HepG2 (cell line): ENCODE measurements around the gene GPR179. TPM values are rescaled to one million over a fixed set of nuclear protein-coding genes. Genes with fewer than 3 reads are reported as not detected.
A peak's percentile ranks its signal among the peaks of the same experiment; 100 is the strongest.

Experiments used
- ATAC-seq: fragments of 200-7000 bp; cut with Tn5 transposase; 3 replicates; pipeline ENCODE4 v1.9.1; 2020; ENCODE audit warnings: mild to moderate bottlenecking, moderate library complexity
- BruUV-seq: library from RNA; stranded (reverse); fragments of 400-500 nt; replicated peaks from 2 replicates; lab custom pipeline; 2021; lab: Mats Ljungman, UMichigan
- CTCF ChIA-PET: fragments of 300-600 bp; formaldehyde crosslinking; extraction: SDS; loops from one replicate; lab custom pipeline; 2021; ENCODE audit warnings: low total read pairs, inconsistent platforms, low intra/inter-chr PET ratio; lab: Yijun Ruan, JAX
- POLR2A ChIA-PET: fragments of 350-600 bp; sonication (Branson Sonifier 250); formaldehyde crosslinking; loops from one replicate; lab custom pipeline; 2020; ENCODE audit warnings: antibody characterized with exemption, inconsistent platforms; lab: Yijun Ruan, JAX
- DNase-seq: peaks from one replicate; pipeline ENCODE4 v3.0.0-alpha.2; 2015; ENCODE audit warnings: low spot score
- FAIRE-seq: peaks from 3 replicates; lab custom pipeline; 2011; peaks lifted over from hg19 to GRCh38; lab: Jason Lieb, UNC
- H2AFZ ChIP-seq: one replicate; pipeline ENCODE4 v1.6.1; 2011; ENCODE audit warnings: low read length, inconsistent platforms
- H3K27ac ChIP-seq: fragments of 300-600 bp; 3 replicates; pipeline ENCODE4 v1.8.0; 2011; ENCODE audit warnings: mixed run types, mild to moderate bottlenecking, mixed read lengths, low read length, inconsistent platforms; ENCODE audit not compliant: insufficient read depth; ENCODE audit errors: extremely low read length
- H3K27me3 ChIP-seq, 2 experiments: fragments of 200-600 bp in 1 of 2; 2 replicates in 1 of 2; 3 replicates in 1 of 2; pipeline versions ENCODE4 v1.6.0 to v1.8.0; 2011; ENCODE audit warnings: low read length in 2 of 2, mild to moderate bottlenecking in 2 of 2, moderate library complexity in 2 of 2, inconsistent platforms in 1 of 2; ENCODE audit not compliant: insufficient read depth in 2 of 2, control insufficient read depth in 1 of 2
- H3K36me3 ChIP-seq, 2 experiments: fragments of 200-600 bp in 1 of 2; replicated peaks in 1 of 2; 2 replicates in 1 of 2; 3 replicates in 1 of 2; pipeline versions ENCODE4 v1.5.1 to v1.8.0; 2011; ENCODE audit warnings: low read length in 2 of 2, inconsistent platforms in 1 of 2; ENCODE audit not compliant: insufficient read depth in 2 of 2, control insufficient read depth in 1 of 2
- H3K4me1 ChIP-seq: 2 replicates; pipeline ENCODE4 v1.5.1; 2012; ENCODE audit warnings: low read length, inconsistent platforms; ENCODE audit not compliant: insufficient read depth
- H3K4me2 ChIP-seq: 2 replicates; pipeline ENCODE4 v1.6.0; 2011; ENCODE audit warnings: low read depth, low read length, inconsistent platforms
- H3K4me3 ChIP-seq, 3 experiments: fragments of 200-600 bp in 1 of 3; sonication (generic), shearing (Covaris generic) in 1 of 3; replicated peaks in 1 of 3; 2 replicates each; pipeline ENCODE4 v1.5.1; 2011 to 2016; ENCODE audit warnings: low read length in 3 of 3, inconsistent platforms in 2 of 3, low read depth in 2 of 3, mild to moderate bottlenecking in 2 of 3, control low read depth in 1 of 3, mixed read lengths in 1 of 3; ENCODE audit not compliant: insufficient read depth in 1 of 3
- H3K79me2 ChIP-seq: one replicate; pipeline ENCODE4 v1.6.1; 2011; ENCODE audit warnings: low read length, inconsistent platforms; ENCODE audit not compliant: insufficient read depth
- H3K9ac ChIP-seq: 2 replicates; pipeline ENCODE4 v1.6.0; 2011; ENCODE audit warnings: mild to moderate bottlenecking, low read depth, low read length, inconsistent platforms; ENCODE audit not compliant: insufficient read depth
- H3K9me3 ChIP-seq: 2 replicates; pipeline ENCODE4 v1.5.1; 2012; ENCODE audit warnings: mild to moderate bottlenecking, low read length
- H4K20me1 ChIP-seq: 2 replicates; pipeline ENCODE4 v1.6.0; 2011; ENCODE audit warnings: inconsistent platforms, mild to moderate bottlenecking, low read length, moderate library complexity; ENCODE audit not compliant: insufficient read depth
- FOXO4 ChIP-seq: sonication (generic); formaldehyde crosslinking; conservative IDR thresholded peaks from 2 replicates; pipeline ENCODE4 v1.8.1; 2023; ENCODE audit warnings: missing genetic modification reagents
- HMG20B ChIP-seq: conservative IDR thresholded peaks from 2 replicates; pipeline ENCODE4 v1.6.1; 2016; ENCODE audit warnings: missing genetic modification reagents, missing compliant biosample characterization
- KLF13 ChIP-seq: sonication (generic); formaldehyde crosslinking; IDR thresholded peaks from 2 replicates; pipeline ENCODE4 v1.4.0; 2020; ENCODE audit warnings: mild to moderate bottlenecking, missing genetic modification reagents
- RCOR2 ChIP-seq: IDR thresholded peaks from 2 replicates; pipeline ENCODE4 v1.6.1; 2016; ENCODE audit warnings: missing biosample characterization, missing genetic modification reagents
- ZMYM3 ChIP-seq: sonication (generic); formaldehyde crosslinking; IDR thresholded peaks from 2 replicates; pipeline ENCODE4 v1.5.1; 2020; ENCODE audit warnings: mild to moderate bottlenecking, missing genetic modification reagents
- ZNF260 ChIP-seq: sonication (generic); formaldehyde crosslinking; IDR thresholded peaks from 2 replicates; pipeline ENCODE4 v1.4.0; 2020; ENCODE audit warnings: missing genetic modification reagents, low read depth, mild to moderate bottlenecking, borderline replicate concordance
- ZNF484 ChIP-seq: sonication (generic); formaldehyde crosslinking; IDR thresholded peaks from 2 replicates; pipeline ENCODE4 v1.5.1; 2020; ENCODE audit warnings: mild to moderate bottlenecking, low read depth, missing genetic modification reagents, borderline replicate concordance
- ZNF75D ChIP-seq: sonication (generic); formaldehyde crosslinking; IDR thresholded peaks from 2 replicates; pipeline ENCODE4 v1.8.1; 2023; ENCODE audit warnings: missing genetic modification reagents, mild to moderate bottlenecking, borderline replicate concordance
- WGBS: methylation state at CpG from one replicate; pipeline ENCODE4 v1.1.6; 2017; ENCODE audit warnings: low lambda C conversion rate; 5-methylcytosine and 5-hydroxymethylcytosine counted together
- in situ Hi-C: cut with HindIII; loops from 2 replicates; pipeline ENCODE4 v1.10.0; 2017; ENCODE audit warnings: low pct_unique_long_range_greater_than_20kb; ENCODE audit not compliant: extremely low pct_ligation_motif_present
- intact Hi-C: fragments of 100-400 bp; cut with micrococcal nuclease; formaldehyde crosslinking; loops from one replicate; pipeline ENCODE4 v1.10.0; 2022; ENCODE audit not compliant: unreplicated experiment
- polyA plus RNA-seq, 8 experiments: library from polyadenylated mRNA; depleted of rRNA in 3 of 8; stranded (reverse) in 7 of 8; unstranded in 1 of 8; fragments of >200 nt; fragmentation: Illumina TruSeq in 4 of 8; extraction: Trizol in 4 of 8; gene quantifications; 2 replicates each; pipeline versions ENCODE4 v1.2.1 to v1.2.3, GENCODE V29; 2011 to 2016; ENCODE audit warnings: low read depth in 4 of 8, missing spikeins in 1 of 8, mixed read lengths in 1 of 8; ENCODE audit not compliant: insufficient read depth in 1 of 8
- total RNA-seq, 5 experiments: library from RNA; depleted of rRNA; stranded (reverse); fragments of >200 nt; fragmentation: Illumina TruSeq; extraction: Trizol; gene quantifications; 2 replicates each; pipeline ENCODE4 v1.2.3, GENCODE V29; 2016; ENCODE audit warnings: low read depth in 1 of 5
- TF ChIP-seq, protein P1 (sequence below): sonication (generic); formaldehyde crosslinking; conservative IDR thresholded peaks from 2 replicates; pipeline ENCODE4 v1.4.0; 2020; ENCODE audit warnings: missing genetic modification reagents
- TF ChIP-seq, protein P2 (sequence below): IDR thresholded peaks from 2 replicates; pipeline ENCODE4 v1.6.1; 2018; ENCODE audit warnings: missing genetic modification reagents
- TF ChIP-seq, protein P3 (sequence below): sonication (generic); formaldehyde crosslinking; IDR thresholded peaks from 2 replicates; pipeline ENCODE4 v1.5.0; 2020; ENCODE audit warnings: mild to moderate bottlenecking, missing genetic modification reagents

GPR179 gene
- total and polyA plus RNA-seq, 2 of the 13 experiments (the other 11 are each of a cell fraction or from before 2014, with no cell fraction given): 0.03 TPM; not detected in 1

DNA sequence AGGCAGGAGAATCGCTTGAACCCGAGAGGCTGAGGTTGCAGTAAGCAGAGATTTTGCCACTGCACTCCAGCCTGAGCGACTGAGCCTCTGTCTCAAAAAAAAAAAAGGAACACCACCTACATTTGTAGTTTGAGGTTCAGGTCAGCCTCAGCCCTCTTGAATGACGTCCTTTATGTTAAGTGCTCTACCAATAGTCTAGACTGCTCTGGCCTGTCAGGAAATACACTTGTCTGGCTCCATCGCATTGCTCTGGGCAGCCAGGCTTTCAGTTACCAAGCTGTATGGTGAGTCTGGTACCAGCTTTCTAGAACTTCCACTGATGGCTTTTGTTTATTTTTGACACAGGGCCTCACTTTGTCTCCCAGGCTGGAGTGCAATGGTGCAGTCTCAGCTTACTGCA, 19.3 kb upstream of the GPR179 start:
- CTCF ChIA-PET: no interaction called here
- 97% methylated on average over 5 of the region's 5 CpGs for WGBS

DNA sequence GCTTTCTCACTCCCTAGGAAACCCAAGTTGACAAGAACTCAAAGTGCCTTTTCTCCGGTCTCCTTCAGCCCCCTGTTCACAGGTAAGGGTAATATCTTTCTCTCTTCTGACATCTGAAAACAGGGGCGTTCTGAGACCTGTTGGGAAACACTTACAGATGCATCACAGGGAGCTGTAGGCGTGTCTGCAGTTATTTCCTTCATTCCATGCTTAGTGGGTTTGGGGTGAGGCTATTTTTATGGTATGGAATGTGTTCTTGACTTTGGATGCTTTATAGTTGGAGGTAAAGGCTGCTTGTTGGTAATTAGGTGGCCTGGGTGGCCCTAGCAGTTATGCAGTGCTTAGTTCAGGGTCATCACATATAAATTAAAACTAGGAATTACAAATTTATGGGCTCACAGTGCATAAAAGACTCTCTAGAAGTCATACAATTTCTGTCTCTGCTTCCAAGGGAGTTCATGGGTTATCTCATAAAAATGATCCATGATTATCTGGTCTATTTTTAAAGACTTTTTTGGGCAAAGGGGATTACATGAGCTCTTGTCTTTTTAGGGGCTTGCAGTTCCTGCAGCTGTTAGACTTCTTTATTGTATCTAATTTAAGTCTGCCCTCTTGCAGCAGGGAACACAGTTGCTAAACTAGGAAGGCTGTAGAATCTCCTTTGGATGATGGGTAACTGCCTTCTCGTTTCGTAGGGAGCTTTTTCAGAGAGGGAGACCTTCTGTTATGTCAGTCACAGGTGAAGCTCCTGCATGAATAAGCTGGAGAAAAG, 18.1 kb upstream of the GPR179 start:
- H3K36me3 ChIP-seq: peaks cover 17 to 51% of the 10 kb centered on the region in 2 experiments
- H3K4me1 ChIP-seq: peaks cover 32% of the 10 kb centered on the region
- CTCF ChIA-PET: no interaction called here
- FAIRE-seq (no peak), ATAC-seq (no peak), DNase-seq (no peak)
- H3K27me3 ChIP-seq: no peaks in the 10 kb centered on the region
- peaks cover 47% of the 10 kb centered on the region for H3K79me2 ChIP-seq
- H3K27ac ChIP-seq: no peak overlapping the region
- intact Hi-C loops (no loop called here), in situ Hi-C loops (no loop called here)
- no peak overlapping the region for H3K4me3 ChIP-seq
- H4K20me1 ChIP-seq: no peaks in the 10 kb centered on the region
- no peak overlapping the region for H3K9ac ChIP-seq
- no peak overlapping the region for H2AFZ ChIP-seq
- no TSS peak for BruUV-seq
- WGBS: over 99% methylated on average over 5 of the region's 5 CpGs
- POLR2A ChIA-PET: interaction anchor here (0.6 to 1.4 kb wide), 2 partner anchors 10 to 37 kb away, joined by 3 to 6 read pairs; partner anchors contain the start of gene SOCS7
- H3K4me2 ChIP-seq: no peak overlapping the region
- no peaks in the 10 kb centered on the region for H3K9me3 ChIP-seq
- TF ChIP-seq ZNF75D (CRISPR knock-in tag): no peak
- no peak for TF ChIP-seq HMG20B
- no peak for TF ChIP-seq KLF13 (CRISPR knock-in tag)
- no peak for TF ChIP-seq ZNF484 (CRISPR knock-in tag)
- TF ChIP-seq RCOR2 (CRISPR knock-in tag): no peak
- TF ChIP-seq, protein P1, sequence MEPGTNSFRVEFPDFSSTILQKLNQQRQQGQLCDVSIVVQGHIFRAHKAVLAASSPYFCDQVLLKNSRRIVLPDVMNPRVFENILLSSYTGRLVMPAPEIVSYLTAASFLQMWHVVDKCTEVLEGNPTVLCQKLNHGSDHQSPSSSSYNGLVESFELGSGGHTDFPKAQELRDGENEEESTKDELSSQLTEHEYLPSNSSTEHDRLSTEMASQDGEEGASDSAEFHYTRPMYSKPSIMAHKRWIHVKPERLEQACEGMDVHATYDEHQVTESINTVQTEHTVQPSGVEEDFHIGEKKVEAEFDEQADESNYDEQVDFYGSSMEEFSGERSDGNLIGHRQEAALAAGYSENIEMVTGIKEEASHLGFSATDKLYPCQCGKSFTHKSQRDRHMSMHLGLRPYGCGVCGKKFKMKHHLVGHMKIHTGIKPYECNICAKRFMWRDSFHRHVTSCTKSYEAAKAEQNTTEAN: no peak
- TF ChIP-seq, protein P2, sequence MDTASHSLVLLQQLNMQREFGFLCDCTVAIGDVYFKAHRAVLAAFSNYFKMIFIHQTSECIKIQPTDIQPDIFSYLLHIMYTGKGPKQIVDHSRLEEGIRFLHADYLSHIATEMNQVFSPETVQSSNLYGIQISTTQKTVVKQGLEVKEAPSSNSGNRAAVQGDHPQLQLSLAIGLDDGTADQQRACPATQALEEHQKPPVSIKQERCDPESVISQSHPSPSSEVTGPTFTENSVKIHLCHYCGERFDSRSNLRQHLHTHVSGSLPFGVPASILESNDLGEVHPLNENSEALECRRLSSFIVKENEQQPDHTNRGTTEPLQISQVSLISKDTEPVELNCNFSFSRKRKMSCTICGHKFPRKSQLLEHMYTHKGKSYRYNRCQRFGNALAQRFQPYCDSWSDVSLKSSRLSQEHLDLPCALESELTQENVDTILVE (CRISPR knock-in tag): no peak
- no peak for TF ChIP-seq FOXO4

More for the DNA sequence above, 19.3 kb upstream of the GPR179 start:
- H3K27ac ChIP-seq: no peak overlapping the region
- H3K79me2 ChIP-seq: peaks cover 35% of the 10 kb centered on the region
- in situ Hi-C loops: no loop called here
- POLR2A ChIA-PET: interaction anchor here (1.0 kb wide), 1 partner anchor 11 kb away, joined by 3 read pairs; the partner anchor contains the start of gene SOCS7
- no peak for DNase-seq
- no peaks in the 10 kb centered on the region for H3K27me3 ChIP-seq
- peaks cover 23 to 60% of the 10 kb centered on the region in 2 experiments for H3K36me3 ChIP-seq
- H3K4me3 ChIP-seq: no peak overlapping the region
- FAIRE-seq: no peak
- H4K20me1 ChIP-seq: no peaks in the 10 kb centered on the region
- no peak overlapping the region for H2AFZ ChIP-seq
- no peak for ATAC-seq
- no peak overlapping the region for H3K9ac ChIP-seq
- intact Hi-C loops: no loop called here
- H3K4me2 ChIP-seq: no peak overlapping the region
- peaks cover 21% of the 10 kb centered on the region for H3K4me1 ChIP-seq
- BruUV-seq: no TSS peak
- TF ChIP-seq ZMYM3 (CRISPR knock-in tag) (no peak), ZNF260 (CRISPR knock-in tag) (no peak)
- TF ChIP-seq, protein P3, sequence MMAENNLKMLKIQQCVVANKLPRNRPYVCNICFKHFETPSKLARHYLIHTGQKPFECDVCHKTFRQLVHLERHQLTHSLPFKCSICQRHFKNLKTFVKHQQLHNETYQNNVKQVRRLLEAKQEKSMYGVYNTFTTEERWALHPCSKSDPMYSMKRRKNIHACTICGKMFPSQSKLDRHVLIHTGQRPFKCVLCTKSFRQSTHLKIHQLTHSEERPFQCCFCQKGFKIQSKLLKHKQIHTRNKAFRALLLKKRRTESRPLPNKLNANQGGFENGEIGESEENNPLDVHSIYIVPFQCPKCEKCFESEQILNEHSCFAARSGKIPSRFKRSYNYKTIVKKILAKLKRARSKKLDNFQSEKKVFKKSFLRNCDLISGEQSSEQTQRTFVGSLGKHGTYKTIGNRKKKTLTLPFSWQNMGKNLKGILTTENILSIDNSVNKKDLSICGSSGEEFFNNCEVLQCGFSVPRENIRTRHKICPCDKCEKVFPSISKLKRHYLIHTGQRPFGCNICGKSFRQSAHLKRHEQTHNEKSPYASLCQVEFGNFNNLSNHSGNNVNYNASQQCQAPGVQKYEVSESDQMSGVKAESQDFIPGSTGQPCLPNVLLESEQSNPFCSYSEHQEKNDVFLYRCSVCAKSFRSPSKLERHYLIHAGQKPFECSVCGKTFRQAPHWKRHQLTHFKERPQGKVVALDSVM: peak; percentile 78
- H3K9me3 ChIP-seq: no peaks in the 10 kb centered on the region
